NCI-H146 treated with DMSO at 0.1 percent for 48 hours (cell line): ENCODE data around the gene RAD9A.

Experiments used
- DNase-seq: peaks from one replicate; lab custom pipeline; 2025; ENCODE audit not compliant: unreplicated experiment; lab: John Stamatoyannopoulos, UW

Gene RAD9A

GRCh38 chr11:67373648-67374570 lies 17.9 kb upstream of the RAD9A start:
- peak; percentile 32 for DNase-seq

- no peak for DNase-seq
Measured at GRCh38 chr11:67374571-67375281, 17.1 kb upstream of the RAD9A start.

GRCh38 chr11:67375320-67376055 lies 16.3 kb upstream of the RAD9A start:
- no peak for DNase-seq

DNA sequence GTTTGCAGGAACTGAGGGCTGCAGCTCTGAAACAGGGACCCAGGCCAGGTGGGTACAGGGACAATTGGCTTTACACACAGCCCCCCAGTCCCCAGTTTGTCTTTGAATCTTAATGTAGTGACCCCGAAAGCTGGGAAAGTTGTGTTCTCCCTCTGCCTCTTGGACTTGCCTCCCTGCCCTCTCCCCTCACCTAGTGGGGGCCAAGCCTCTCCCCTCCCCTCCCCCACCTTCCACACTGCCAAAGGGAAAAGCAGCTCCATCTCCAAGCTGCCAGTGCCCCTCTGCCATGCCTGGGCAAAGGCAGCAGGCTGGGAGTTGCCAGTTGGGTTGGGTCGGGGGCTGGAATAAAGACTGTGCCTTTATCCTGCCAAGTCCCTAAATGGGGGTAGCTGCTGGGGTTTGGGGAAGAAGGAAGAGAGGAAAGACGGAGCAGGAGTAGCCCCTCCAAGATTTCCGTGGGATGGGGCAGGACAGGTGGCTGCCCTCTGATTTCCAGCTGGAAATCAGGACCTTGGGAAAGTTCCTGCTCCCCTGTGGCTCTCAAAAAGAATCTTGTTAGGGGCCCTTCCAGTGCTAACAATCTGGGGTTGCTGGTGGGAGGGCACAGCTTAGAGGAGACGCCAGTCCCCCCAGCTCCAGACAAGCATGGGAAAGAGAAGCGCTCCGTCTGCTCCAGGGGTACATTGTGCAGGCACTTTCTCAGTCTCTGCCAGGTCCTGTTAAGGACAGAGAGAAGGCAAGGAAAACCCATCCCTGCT lies 15.5 kb upstream of the RAD9A start:
- no peak for DNase-seq

GRCh38 chr11:67376873-67377808 lies 14.6 kb upstream of the RAD9A start:
- DNase-seq: no peak

DNA sequence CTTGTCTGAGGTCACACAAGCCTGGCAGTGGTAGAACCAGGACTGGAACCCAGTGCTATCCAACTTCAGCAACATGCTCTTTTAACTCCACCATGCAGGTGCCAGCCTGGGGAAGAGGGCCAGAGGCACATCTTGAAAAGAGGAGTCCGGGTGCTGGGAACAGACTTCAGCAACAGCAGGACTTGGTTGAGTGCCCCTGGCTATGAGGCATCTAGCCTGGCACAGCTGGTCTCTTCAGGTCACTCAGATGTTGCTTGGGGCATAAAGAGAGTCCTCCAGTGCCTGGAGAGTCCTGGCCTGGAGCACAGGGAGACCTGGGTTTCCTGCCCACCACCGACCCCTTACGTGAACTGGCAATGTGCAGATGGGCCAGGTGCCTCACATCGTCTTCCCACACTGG lies 13.2 kb upstream of the RAD9A start:
- no peak for DNase-seq

DNA sequence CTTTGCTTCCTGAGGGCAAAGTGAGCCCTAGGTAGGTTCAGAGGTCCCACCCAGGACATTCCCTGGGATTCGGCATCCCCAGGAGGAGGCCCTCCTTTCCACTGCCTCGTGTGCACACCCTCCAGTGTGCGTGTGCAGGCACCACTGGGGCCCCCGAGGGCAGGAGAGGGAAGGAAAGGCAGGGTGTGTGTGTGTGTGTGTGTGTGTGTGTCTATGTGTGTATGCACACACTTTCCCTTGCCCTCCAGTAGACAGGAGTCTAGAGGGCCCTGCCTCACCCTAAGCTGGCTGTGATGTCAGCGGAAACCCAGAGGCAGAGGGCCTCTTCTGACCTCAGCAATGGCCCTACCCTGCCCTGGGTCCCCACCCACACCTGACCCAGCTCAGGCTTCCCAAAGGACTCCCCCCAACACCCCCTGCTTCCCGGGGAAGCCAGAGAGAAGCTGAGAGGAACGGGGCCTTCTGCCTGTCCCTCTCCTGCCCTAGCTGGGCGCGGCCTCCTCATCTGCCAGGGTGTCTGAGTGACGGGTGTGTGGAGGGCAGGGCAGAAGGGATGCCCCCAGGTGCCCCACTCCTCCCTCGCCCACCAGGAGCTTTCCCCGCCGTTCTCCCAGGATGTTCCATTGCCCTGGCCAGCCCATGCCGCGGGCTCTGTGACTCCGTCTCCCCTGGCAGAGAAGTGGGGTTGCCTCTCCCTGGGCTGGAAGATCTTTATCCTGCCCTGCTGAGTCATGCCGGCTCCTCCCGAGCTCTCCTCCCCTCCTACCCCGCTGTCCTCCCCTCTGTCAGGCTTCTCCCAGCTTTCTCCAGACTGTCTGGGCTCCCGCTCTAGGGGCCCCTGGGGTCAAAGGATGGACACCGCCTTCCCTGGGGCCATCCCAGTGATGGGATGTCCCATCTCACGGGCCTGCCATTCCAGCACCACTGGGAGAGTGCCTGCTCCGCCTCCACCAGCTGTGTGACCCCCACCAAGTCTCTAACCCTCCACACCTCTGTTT lies 12.4 kb upstream of the RAD9A start:
- DNase-seq: no peak

- DNase-seq: no peak
Measured at GRCh38 chr11:67381244-67381972, 10.4 kb upstream of the RAD9A start.

DNA sequence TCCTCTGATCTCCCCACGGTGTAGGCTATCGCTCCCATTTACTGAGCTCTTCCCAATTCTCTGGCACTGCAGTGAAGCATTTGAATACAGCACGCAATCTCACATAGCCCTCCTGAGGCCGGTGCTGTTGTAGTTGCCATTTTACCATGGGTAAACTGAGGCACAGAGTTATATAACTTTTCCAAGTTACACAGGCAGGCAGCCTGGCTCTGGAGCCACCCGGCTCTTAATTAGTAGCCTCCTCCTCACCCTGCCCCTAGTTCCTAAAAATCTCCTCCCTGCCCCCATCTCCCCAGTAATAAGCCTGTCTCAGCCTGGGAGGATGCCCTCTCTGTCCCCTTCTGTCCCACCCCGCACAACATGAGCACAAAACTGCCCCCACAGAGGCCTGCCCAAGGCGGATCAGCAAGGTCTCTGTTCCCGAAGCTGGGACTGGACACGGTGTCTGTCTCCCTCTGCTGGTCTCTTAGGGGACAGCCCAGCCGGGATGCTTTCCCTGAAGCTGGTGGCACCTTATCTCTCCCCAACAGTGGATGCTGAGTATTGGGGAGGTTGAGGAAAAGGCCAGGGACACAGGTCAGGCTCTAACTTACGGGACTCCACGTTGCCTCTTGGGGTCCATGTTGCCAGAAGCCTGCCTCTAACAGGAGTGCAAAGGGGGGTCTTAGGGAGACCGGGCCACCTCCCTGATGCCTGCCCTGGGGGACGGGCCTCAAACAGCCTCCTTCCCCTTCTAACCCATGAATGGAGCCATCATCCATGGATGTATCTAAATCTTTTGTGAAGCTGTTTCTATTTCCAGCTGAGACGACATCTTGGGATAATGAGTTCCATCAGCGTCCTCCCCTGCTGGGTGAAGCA lies 9.3 kb upstream of the RAD9A start:
- peak; percentile 74 for DNase-seq

GRCh38 chr11:67384851-67385366 lies 6.9 kb upstream of the RAD9A start:
- no peak for DNase-seq

DNA sequence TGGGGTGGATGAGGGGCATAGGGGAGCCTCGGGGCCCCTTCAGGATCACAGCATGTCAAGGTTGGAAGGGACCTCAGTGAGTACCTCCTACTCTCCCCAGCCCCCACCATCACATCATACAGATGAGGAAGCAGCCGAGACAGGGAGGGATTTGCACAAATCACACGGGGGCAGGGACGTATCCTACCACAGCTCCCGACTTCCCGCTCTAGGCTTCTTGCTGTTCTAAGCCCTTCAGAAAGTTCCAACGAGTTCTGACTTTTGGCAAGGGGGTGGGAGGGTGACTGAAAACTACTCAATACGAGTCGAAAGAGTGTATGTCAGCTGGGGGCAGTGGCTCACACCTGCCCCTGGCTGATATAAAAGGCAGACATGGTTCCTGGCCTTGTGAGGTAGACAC lies 4.7 kb upstream of the RAD9A start:
- DNase-seq: no peak

GRCh38 chr11:67387518-67387917 lies 4.3 kb upstream of the RAD9A start:
- DNase-seq: no peak

DNA sequence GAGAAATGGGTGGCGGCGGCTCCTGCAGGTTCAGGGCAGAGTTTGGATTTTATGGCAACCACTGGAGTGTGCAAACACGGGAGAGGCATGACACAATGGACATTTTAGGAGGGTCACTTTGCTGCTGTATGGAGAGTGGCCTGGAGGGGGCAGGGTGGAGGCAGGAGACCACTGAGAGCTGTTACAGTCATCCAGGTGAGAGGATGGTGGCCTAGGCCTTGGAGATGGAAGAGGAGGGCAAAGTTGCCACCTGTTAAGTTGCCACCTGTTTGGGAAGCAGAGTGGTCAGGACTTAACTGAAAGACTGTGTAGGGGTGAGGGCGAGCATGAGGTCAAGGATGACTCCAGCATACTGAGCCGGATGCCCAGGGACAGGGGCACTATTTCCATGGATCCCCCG lies 2.3 kb upstream of the RAD9A start:
- DNase-seq: peak; percentile 47

DNA sequence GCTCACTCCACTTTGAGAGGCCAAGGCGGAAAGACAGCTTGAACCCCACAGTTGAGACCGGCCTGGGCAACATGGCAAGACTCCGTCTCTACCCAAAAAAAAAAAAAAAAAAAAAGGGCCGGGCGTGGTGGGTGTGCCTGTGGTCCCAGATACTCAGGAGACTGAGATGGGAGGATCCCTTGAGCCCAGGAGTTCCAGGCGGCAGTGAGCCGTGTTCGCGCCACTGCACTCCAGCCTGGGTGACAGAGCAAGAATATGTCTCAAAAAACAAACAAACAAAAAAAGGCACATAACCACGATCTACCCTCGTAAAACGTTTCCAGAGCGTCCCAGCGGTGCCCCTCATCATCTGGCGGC lies 861 bp upstream of the RAD9A start:
- no peak for DNase-seq

DNA sequence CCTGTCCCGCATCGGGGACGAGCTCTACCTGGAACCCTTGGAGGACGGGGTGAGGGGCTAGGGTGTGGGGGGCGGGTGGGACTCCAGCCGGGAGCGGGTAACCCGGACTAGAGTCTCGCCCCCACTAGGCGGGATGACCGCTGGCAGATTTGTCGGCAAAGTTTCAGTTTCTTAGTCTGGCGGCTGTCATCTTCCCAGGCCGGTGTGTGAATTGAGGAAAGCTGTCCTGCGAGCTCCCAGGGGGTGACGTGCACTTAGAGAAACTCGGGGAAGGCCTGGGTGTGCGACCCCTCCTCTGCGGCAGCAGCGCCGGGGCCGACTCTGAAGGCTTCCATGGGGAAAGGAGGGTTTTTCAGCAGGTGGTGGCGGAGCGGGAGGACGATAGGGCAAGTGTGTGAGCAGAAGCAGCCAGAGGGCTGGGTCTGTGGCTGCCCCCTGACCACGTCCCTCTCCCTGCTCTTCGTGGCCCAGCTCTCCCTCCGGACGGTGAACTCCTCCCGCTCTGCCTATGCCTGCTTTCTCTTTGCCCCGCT lies 463 bp downstream of the RAD9A start:
- no peak for DNase-seq

DNA sequence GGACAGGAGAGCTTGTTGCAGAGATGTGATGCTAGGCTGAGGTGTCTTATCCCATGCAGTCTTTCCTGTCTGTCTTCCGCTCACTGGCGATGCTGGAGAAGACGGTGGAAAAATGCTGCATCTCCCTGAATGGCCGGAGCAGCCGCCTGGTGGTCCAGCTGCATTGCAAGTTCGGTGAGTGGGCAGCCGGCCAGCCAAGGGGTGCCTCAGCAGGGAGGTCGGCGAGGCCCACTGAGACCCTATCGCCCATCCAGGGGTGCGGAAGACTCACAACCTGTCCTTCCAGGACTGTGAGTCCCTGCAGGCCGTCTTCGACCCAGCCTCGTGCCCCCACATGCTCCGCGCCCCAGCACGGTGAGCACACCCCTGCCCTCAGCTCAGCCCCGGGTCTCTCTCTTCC lies 1.7 kb downstream of the RAD9A start:
- DNase-seq: no peak

GRCh38 chr11:67393990-67394389 lies 2.2 kb downstream of the RAD9A start:
- no peak for DNase-seq
